C4-2B (cell line): Measurements from ENCODE around the gene FNDC3B.

Source experiments
- H3K27ac ChIP-seq: fragments of 450-650 bp; 2 replicates; pipeline ENCODE4 v1.5.1; 2017
- ZFX ChIP-seq: fragments of 450-650 bp; IDR thresholded peaks from 2 replicates; pipeline ENCODE4 v1.6.1; 2017
- TF ChIP-seq, protein P1 (sequence below): fragments of 450-650 bp; conservative IDR thresholded peaks from 2 replicates; pipeline ENCODE4 v1.5.1; 2017; ENCODE audit warnings: mild to moderate bottlenecking

FNDC3B gene

DNA sequence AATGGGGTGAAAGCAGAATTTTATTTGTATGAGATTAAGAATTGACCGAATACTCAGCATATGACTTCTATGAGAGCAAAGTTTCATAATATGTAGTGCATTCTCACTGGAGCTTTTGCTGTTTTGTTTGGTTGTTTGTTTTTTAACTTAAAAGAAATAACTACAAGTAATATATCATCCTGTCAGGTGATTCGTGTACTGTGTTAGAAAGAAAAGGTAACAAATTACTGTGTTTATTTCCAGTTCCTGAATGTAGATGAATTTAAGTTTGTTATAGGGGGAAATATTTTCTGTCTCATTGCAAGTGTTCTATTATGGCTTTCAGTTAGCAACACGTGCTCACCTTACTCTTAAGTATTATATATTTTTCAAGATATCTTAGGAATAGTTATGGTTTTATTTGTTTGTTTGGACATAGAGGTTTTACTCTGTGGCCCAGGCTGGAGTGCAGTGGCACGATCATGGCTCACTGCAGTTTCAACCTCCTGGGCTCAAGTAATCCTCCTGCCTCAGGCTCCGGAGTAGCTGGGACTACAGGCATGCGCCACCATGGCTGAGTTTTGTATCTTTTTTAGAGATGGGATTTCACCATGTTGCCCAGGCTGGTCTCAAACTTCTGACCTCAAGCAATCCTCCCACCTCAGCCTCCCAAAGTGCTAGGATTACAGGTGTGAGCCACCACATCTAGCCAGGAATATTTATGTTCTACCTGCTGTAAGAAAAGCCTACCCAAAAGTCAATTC, 125.4 kb downstream of the FNDC3B start:
- TF ChIP-seq, protein P1, sequence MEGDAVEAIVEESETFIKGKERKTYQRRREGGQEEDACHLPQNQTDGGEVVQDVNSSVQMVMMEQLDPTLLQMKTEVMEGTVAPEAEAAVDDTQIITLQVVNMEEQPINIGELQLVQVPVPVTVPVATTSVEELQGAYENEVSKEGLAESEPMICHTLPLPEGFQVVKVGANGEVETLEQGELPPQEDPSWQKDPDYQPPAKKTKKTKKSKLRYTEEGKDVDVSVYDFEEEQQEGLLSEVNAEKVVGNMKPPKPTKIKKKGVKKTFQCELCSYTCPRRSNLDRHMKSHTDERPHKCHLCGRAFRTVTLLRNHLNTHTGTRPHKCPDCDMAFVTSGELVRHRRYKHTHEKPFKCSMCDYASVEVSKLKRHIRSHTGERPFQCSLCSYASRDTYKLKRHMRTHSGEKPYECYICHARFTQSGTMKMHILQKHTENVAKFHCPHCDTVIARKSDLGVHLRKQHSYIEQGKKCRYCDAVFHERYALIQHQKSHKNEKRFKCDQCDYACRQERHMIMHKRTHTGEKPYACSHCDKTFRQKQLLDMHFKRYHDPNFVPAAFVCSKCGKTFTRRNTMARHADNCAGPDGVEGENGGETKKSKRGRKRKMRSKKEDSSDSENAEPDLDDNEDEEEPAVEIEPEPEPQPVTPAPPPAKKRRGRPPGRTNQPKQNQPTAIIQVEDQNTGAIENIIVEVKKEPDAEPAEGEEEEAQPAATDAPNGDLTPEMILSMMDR, result no peak
- TF ChIP-seq ZFX, result no peak
- H3K27ac ChIP-seq, result no peak overlapping the region

DNA sequence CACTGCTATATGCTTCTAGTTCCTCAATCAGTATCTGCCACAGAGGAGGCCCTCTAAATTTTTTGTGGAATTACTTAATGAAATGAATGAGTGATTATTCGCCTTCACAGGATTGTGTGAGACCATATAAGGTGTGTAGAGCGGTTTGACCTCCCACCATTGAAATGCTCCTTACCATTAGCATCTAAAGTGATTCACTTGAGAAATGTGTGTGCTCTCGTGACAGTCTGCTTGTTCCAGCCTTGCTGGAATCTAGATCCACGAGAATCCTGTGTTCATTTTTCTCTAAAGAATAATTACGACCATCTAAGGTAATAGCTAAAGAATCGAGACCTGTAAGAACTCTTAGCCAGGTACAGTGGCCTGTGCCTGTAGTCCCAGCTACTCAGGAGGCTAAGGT, 126.9 kb downstream of the FNDC3B start:
- no peak overlapping the region for H3K27ac ChIP-seq
- no peak for TF ChIP-seq ZFX
- TF ChIP-seq, protein P1, result no peak

DNA sequence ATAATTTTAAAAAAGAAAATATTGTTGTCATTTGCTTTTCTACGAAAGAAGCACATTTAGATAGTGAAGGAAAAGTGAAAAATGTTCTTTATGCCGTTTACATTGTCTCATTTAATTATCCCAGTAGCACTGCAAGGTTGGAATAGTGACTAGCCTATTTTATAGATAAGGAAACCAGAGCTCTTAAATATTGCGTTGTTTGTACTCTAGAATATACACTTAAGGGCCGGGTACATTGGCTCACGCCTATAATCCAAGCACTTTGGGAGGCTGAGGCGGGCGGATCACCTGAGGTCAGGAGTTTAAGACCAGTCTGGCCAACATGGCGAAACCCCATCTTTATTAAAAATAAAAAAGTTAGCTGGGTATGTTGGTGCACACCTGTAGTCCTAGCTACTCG, 127.5 kb downstream of the FNDC3B start:
- H3K27ac ChIP-seq, result no peak overlapping the region
- TF ChIP-seq ZFX, result no peak
- TF ChIP-seq, protein P1, result no peak

DNA sequence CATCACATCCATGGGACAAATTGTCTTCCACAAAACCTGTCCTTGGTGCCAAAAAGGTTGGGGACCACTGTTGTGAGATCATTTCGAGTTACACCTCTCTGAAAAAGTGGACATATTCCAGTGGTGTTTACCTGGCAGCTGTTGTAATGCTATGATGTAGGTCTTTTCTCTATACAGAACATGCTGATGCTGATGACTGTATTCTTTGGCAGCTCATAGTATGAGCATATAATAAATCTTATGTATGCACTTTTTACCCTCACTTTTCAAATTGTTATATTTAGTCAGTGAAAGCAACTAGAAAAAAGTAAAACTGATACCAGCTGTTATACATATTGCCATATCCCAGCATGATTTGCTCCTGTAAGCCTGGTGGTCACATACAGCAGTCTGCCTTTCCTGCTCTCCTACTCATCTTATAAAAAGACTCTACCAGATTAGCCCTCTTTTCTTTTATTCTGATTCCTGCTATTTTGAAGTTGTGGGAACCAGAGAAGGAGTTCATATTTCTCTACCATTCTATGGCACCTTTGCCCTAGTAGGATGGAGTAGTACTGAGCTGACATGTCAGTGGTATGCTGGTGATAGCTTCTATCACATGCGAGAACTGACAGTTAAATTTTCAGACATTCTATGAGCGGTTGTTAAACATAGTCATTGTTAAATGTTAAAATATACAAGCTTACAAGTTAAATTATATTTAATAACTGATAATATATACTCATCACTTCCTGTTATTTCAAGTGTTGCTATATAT, 128.7 kb downstream of the FNDC3B start:
- TF ChIP-seq, protein P1, result no peak
- no peak for TF ChIP-seq ZFX
- no peak overlapping the region for H3K27ac ChIP-seq

DNA sequence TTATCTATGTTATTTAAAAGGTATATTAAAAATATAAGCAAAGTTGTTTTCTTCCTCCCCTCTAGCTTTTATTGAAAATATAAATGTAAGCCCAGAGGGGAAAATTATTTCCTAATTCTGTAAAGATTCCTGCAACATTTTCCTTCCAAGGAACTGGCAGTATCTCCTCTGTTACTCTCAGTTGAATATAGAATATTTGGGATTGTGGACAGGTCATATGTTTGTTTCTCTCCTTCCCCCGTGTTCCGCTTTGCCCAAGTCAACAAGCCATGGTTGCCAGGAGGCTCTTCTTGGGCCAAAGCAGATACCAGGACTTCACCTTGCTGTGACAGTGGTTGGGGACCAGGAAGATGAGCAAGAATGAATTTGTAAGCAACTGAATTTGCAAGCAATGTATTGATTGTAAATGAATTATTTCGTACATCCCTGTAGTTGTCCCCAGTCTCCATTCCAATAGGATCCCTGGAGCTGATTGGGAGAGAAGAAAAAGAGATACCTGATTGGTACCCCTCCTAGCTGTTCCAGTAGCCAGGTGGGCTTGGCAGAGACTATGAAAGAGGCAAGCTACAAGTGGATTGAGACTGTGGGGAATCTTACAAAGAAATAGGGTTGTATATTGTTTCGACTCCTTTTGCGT, 130.8 kb downstream of the FNDC3B start:
- TF ChIP-seq, protein P1, result no peak
- TF ChIP-seq ZFX, result no peak
- H3K27ac ChIP-seq, result no peak overlapping the region

DNA sequence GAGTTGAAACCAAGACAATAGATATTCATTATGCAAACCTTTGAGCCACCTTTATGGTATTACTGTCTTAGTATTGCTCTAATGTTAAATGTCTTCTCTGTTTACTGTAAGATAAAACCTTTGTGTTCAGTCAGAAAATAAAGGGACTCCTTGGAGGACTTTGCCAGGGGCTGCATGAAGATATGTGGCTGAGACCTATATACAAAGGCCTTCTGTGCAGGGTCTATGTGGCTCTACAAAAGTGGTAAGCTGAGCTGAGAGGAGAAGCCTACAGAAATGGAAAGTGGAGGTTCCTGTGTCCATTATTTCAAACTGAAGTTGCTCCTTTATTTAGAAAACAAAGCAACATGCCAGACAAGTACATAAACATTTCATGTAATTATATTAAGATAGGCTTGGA, 131.5 kb downstream of the FNDC3B start:
- H3K27ac ChIP-seq, result no peak overlapping the region
- no peak for TF ChIP-seq ZFX
- TF ChIP-seq, protein P1, result no peak
